Fibroblast of lung (primary cell): ENCODE results near the gene SPIRE1.

Experiments used
- CTCF ChIP-seq, 2 donors: IDR thresholded peaks in 1 of 2; conservative IDR thresholded peaks in 1 of 2; 1 replicate in 1 of 2; 2 replicates in 1 of 2; pipeline ENCODE4 v1.5.1; 2011 to 2012; ENCODE audit warnings: low read length in 2 of 2, control low read depth in 1 of 2, inconsistent platforms in 1 of 2, low read depth in 1 of 2, mild to moderate bottlenecking in 1 of 2
- EZH2 ChIP-seq: IDR thresholded peaks from 2 replicates; pipeline ENCODE4 v1.5.1; 2012; ENCODE audit warnings: low read length, control low read depth, mild to moderate bottlenecking; ENCODE audit errors: missing control alignments

GRCh38 chr18:12399231-12399630 is 258.7 kb downstream of the SPIRE1 start:
- no peak for TF ChIP-seq CTCF (conservative IDR thresholded peaks at IDR 0.05 in 1 of 2, IDR thresholded peaks at IDR 0.05 in 1 of 2; ENCODE audit: low read depth in 1 of 2, low read length in 2 of 2)
- TF ChIP-seq EZH2 = no peak
